ENCODE results near the gene GRK2. TPM values are rescaled to one million over a fixed set of nuclear protein-coding genes. Genes with fewer than 3 reads are reported as not detected.
"Not testable (repeated sequence)": the region's sequence is repeated elsewhere in the genome, so short reads cannot be mapped to it uniquely, and the experiment has no call there.

Gene GRK2
- total RNA-seq, 2 experiments from 2014 or later = 280 to 397 TPM

GRCh38 chr11:67317205-67317887 is 51.1 kb downstream of the GRK2 start:
- POLR2A ChIA-PET = interaction anchor here (0.7 to 1.4 kb wide), 3 partner anchors 32 to 50 kb away, joined by 3 to 5 read pairs (median 4); no protein-coding TSS in a partner anchor
- TSS peak; percentile 85 for BruUV-seq (replicated peaks)
- CTCF ChIA-PET (ENCODE audit: unreplicated experiment) = interaction anchor here (0.8 to 1.2 kb wide), 3 partner anchors 51 to 198 kb away, joined by 4 to 8 read pairs (median 5); partner anchors contain the start of genes GRK2 and KDM2A

GRCh38 chr11:67317888-67318555 is 51.7 kb downstream of the GRK2 start:
- Histone ChIP-seq H3K9me3 (ENCODE audit: low read length) (no peaks in the 10 kb centered on the region), H3K79me2 (ENCODE audit: insufficient read depth, low read depth, low read length) (no peaks in the 10 kb centered on the region), H3K4me2 (ENCODE audit: low read length) (peak overlapping the region; percentile 95), H3K36me3 (ENCODE audit: insufficient read depth, low read length) (no peaks in the 10 kb centered on the region), H2AFZ (ENCODE audit: low read length) (peak overlapping the region; percentile 78), H3K27ac (ENCODE audit: low read depth, low read length, poor library complexity, severe bottlenecking) (no peak overlapping the region), H3K4me1 (ENCODE audit: insufficient read depth, low read length, poor library complexity, severe bottlenecking) (peaks cover 13% of the 10 kb centered on the region), H4K20me1 (ENCODE audit: insufficient read depth, low read length) (no peaks in the 10 kb centered on the region), H3K9me2 (ENCODE audit: insufficient read depth, low read length) (no peaks in the 10 kb centered on the region), H3K4me3 (ENCODE audit: low read depth, low read length, poor library complexity, severe bottlenecking) (peak overlapping the region; percentile 78)
- DNase-seq (ENCODE audit: low spot score) = no peak
- POLR2A ChIA-PET = interaction anchor here (0.7 to 1.4 kb wide), 2 partner anchors 31 to 37 kb away, joined by 3 to 5 read pairs; no protein-coding TSS in a partner anchor
- CTCF ChIA-PET (ENCODE audit: unreplicated experiment) = no interaction called here
- no TSS peak for BruUV-seq (replicated peaks)
- intact Hi-C loops (cut with micrococcal nuclease; ENCODE audit: unreplicated experiment) = loop anchor here (1.0 kb wide), 5 partner anchors 30 to 237 kb away; partner anchors contain the start of gene GRK2
- no peak for TF ChIP-seq EZH2phosphoT487 (IDR thresholded peaks at IDR 0.05; ENCODE audit: borderline replicate concordance, low read depth, low read length)
- TF ChIP-seq, protein P1, sequence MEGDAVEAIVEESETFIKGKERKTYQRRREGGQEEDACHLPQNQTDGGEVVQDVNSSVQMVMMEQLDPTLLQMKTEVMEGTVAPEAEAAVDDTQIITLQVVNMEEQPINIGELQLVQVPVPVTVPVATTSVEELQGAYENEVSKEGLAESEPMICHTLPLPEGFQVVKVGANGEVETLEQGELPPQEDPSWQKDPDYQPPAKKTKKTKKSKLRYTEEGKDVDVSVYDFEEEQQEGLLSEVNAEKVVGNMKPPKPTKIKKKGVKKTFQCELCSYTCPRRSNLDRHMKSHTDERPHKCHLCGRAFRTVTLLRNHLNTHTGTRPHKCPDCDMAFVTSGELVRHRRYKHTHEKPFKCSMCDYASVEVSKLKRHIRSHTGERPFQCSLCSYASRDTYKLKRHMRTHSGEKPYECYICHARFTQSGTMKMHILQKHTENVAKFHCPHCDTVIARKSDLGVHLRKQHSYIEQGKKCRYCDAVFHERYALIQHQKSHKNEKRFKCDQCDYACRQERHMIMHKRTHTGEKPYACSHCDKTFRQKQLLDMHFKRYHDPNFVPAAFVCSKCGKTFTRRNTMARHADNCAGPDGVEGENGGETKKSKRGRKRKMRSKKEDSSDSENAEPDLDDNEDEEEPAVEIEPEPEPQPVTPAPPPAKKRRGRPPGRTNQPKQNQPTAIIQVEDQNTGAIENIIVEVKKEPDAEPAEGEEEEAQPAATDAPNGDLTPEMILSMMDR (conservative IDR thresholded peaks at IDR 0.05; ENCODE audit: low read length) = no peak; the same call in 1 of the 2 replicates

More at GRCh38 chr11:67317205-67317887, 51.1 kb downstream of the GRK2 start:
- TF ChIP-seq EZH2phosphoT487 (IDR thresholded peaks at IDR 0.05; ENCODE audit: borderline replicate concordance, low read depth, low read length) = no peak
- TF ChIP-seq, protein P1 (conservative IDR thresholded peaks at IDR 0.05; ENCODE audit: low read length) = peak; percentile 89
- H3K9me2 ChIP-seq (ENCODE audit: insufficient read depth, low read length) = no peaks in the 10 kb centered on the region
- no peaks in the 10 kb centered on the region for H3K36me3 ChIP-seq (ENCODE audit: insufficient read depth, low read length)
- H2AFZ ChIP-seq (ENCODE audit: low read length) = peak overlapping the region; percentile 85
- intact Hi-C loops (cut with micrococcal nuclease; ENCODE audit: unreplicated experiment) = loop anchor here (1.0 kb wide), 5 partner anchors 29 to 236 kb away; partner anchors contain the start of gene GRK2
- H3K4me1 ChIP-seq (ENCODE audit: insufficient read depth, low read length, poor library complexity, severe bottlenecking) = peaks cover 13% of the 10 kb centered on the region
- H3K4me2 ChIP-seq (ENCODE audit: low read length) = peak overlapping the region; percentile 95
- H4K20me1 ChIP-seq (ENCODE audit: insufficient read depth, low read length) = no peaks in the 10 kb centered on the region
- peak; percentile 99 for DNase-seq (ENCODE audit: low spot score)
- peak overlapping the region; percentile 93 for H3K27ac ChIP-seq (ENCODE audit: low read depth, low read length, poor library complexity, severe bottlenecking)
- no peaks in the 10 kb centered on the region for H3K9me3 ChIP-seq (ENCODE audit: low read length)
- H3K4me3 ChIP-seq (ENCODE audit: low read depth, low read length, poor library complexity, severe bottlenecking) = peak overlapping the region; percentile 78
- no peaks in the 10 kb centered on the region for H3K79me2 ChIP-seq (ENCODE audit: insufficient read depth, low read depth, low read length)

DNA sequence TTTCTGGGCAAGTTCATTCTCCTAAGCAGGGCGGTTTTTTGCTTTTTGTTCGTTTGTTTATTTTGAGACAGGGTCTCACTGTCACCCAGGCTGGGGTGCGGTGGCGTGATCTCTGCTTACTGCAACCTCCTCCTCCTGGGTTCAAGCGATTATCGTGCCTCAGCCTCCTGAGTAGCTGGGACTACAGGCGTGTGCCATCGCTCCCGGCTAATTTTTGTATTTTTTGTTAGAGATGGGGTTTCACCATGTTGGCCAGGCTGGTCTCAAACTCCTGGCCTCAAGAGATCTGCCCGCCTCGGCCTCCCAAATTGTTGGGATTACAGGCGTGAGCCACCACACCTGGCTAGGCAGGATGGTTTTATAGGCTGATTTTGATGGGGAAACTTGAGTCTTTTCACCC is 52.6 kb downstream of the GRK2 start:
- H3K9me2 ChIP-seq (ENCODE audit: insufficient read depth, low read length); CTCF ChIA-PET (ENCODE audit: unreplicated experiment); H3K27ac ChIP-seq (ENCODE audit: low read depth, low read length, poor library complexity, severe bottlenecking); BruUV-seq (replicated peaks); intact Hi-C loops (cut with micrococcal nuclease; ENCODE audit: unreplicated experiment); H3K4me3 ChIP-seq (ENCODE audit: low read depth, low read length, poor library complexity, severe bottlenecking); H3K36me3 ChIP-seq (ENCODE audit: insufficient read depth, low read length); H3K9me3 ChIP-seq (ENCODE audit: low read length); H4K20me1 ChIP-seq (ENCODE audit: insufficient read depth, low read length); H2AFZ ChIP-seq (ENCODE audit: low read length); DNase-seq (ENCODE audit: low spot score); H3K79me2 ChIP-seq (ENCODE audit: insufficient read depth, low read depth, low read length): not testable (repeated sequence)
- Histone ChIP-seq H3K4me2 (ENCODE audit: low read length) (peak overlapping the region; percentile 95; the same call in 1 of the 2 replicates), H3K4me1 (ENCODE audit: insufficient read depth, low read length, poor library complexity, severe bottlenecking) (peaks cover 13% of the 10 kb centered on the region)
- POLR2A ChIA-PET = interaction anchor here (0.6 to 0.7 kb wide), 2 partner anchors 11 to 229 kb away, joined by 3 read pairs; no protein-coding TSS in a partner anchor
